ENCODE measurements around the gene AGPAT3.

The AGPAT3 gene

DNA sequence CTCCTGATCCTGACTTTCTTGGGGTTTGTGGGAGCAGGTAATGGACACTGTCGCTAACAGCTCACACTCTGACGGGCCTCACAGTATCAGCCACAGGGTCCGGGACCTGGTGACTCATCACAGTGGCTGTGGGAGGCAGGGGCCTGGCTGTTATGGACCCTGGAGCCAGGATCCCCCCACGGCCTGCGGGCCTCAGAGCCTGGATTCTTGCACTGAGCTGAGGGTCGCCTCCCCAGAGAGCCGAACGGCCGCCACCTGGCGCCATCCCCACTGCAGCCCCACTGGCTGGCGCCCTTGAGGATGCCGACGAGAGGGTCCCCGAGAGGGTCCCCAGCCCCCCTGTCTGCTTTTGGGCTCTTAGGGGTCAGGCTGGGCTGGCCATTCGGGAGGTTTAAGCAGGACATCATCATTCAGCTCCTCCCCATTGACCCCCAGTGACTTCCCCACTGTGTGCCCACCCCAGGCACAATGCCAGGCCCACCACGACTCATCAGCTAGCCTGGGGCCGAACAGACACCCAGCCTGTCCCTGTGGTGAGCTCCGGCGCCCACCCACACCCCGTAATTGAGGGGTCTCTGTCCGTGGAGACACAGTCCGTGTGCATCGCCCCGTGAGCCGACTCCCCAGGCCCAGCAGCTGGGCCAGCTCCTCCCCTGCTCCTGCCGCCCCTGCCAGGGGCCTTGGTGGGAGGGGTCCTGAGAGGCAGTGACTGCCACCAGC lies 116.3 kb downstream of the AGPAT3 start:
- peak in 1 of 10 donors; percentile 69 for DNase-seq
- intact Hi-C loops (cut with DNase I) = no loop called here

DNA sequence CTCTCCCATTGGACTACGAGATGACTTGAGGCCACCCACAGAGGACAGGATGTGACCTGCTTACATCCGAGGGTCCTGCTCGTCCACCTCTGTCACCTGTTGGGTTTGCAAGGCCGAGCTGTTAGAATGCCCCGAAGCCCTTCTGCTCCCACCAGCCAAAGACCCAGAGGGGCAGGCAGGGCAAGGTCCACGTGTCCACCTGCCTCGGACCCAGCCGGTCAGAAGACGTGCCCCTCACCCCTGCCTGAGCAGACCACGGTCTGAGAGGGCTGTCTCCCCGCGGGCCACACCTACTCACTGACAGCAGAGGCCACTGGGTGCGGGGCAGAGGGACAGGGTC lies 116.8 kb downstream of the AGPAT3 start:
- DNase-seq = peak in 1 of 10 donors; percentile 58
- intact Hi-C loops (cut with DNase I) = no loop called here

DNA sequence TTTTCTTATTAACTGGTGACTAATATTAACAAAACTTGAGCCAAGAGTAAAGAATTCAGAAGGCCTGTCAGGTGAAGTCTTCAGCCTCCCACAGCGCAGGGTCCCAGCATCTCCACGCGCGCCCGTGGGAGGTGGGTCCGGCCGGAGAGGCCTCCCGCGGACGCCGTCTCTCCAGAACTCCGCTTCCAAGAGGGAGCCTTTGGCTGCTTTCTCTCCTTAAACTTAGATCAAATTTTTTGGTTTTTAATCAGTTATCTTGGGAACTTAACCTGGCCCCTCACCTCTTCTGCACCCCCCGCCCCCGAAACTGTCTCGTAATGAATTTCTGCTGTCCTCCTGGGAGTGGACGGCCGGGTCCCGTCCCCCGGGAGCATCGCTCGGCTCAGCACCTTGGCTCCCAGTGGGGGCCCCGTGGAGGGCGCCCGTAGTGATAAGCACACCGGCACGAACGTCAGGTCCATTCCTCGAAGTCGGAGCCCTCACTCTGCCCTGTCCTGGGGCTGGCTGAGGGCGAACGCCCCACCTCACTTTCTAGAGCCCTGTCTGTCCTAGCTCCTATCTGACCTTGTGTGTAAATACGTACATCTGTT lies 117.6 kb downstream of the AGPAT3 start:
- DNase-seq = peak in 1 of 10 donors; percentile 31
- intact Hi-C loops (cut with DNase I) = no loop called here

DNA sequence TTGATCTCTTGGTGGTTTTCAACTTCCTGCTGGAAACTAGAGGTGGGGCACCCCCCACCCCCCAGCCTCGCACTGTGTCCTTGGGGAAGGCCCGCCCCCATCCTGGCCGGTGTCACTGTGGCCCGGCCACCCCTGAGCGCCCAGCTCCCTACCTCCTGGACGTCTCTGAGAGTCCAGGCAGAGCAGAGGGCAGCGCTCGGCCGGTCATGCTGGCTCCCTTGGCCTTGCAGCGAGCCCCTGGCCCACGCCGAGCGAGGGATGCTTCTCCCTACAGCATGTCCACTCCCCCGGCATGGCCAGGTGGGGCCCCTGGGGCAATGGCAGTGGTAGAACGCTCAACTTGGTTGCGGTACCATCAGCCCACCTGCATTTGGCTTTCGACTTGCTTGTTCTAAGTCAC lies 118.4 kb downstream of the AGPAT3 start:
- intact Hi-C loops (cut with DNase I) = no loop called here
- DNase-seq = peak in 1 of 10 donors; percentile 70

DNA sequence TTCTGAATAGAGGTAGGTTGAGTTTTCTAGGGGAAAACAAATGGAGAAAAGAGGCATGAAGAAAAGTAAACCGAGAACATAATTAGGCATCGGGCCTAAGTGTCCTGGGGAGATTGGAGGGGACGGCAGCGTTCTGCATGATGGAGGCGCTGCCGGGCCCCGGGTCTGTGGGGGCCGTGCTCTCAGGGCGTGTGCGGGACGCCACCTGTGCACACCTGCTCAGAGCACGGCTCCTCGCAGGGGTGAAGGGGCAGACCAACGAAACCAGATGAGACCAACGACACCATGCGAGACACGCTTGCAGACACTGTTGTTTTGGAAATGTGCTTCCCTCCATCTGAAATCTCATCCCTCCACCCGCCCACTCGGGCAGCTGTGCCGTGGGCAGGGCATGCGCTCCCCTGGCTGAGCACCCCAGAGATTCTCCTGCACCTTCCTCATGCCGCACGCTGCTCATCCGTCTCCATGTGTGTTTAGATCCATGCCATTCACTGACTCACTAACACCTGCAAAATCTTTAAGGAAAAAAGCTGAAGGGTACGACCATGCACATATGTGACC lies 118.9 kb downstream of the AGPAT3 start:
- intact Hi-C loops (cut with DNase I) = no loop called here
- DNase-seq = peak in 8 of 10 donors; percentile 43 to 94 (median 62)

DNA sequence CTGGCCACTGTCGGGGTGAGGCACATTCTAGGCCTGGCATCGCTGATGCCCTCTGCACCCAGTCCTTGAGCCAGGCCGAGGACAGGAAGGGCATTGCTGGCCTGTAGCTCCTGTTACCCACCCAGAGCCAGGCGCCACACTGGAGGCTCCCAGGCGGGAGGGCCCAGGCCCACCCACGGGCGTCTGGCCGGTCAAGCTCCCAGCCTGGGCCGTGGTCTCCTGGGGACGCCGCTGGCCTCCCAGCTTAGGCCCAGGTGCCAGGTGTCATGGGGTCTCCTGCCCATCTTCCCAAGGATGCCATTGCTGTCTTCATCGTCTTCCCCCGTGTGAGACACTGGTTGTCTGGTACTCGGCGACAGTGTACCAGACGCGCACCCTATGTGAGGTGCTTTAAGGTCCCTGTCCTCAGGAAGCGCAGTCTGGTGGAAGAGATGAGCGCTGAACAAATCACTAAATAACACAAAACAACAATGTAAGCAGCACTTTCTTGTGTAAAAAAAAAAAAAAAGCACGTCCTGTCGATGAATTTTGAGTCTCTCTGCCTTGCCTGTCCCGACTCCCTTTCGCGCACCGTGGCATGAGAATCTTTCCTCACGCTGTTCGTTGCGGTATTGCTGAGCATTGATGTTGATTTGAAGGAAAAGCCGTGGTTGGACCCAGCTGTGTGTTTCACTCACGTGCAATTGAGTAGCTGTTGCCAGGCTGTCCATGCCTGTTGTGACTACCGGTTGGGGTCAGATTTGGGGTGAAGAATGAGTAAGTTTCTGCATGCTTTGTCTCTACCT lies 120.1 kb downstream of the AGPAT3 start:
- peak in 1 of 10 donors; percentile 71 for DNase-seq
- intact Hi-C loops (cut with DNase I) = no loop called here

DNA sequence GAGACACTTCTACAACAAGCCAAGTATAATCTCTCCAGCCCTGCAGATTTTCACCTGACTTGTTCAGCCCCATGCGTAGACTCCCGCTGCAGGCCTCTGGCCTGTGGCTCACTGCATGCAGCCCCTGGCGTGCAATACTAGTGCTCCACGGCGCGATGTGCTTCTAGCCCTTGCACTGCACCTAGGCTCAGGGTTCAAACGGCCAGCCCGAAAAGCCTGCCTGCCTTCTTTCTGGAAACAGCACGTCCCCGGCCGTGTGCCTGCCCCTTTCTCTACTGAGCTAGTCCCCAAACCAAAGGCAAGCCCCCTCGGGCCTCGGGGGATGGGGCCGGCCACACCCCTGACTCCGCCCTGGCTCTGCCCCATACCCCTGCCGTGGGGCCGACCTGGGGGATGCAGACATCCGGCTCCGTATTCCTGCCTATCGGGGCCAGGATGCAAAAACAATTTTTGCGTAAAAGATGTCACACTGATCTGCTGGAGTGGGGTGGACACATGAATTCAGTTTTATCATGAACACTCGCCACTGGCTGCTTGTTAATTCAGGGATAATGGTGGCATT lies 120.7 kb downstream of the AGPAT3 start:
- intact Hi-C loops (cut with DNase I) = no loop called here

DNA sequence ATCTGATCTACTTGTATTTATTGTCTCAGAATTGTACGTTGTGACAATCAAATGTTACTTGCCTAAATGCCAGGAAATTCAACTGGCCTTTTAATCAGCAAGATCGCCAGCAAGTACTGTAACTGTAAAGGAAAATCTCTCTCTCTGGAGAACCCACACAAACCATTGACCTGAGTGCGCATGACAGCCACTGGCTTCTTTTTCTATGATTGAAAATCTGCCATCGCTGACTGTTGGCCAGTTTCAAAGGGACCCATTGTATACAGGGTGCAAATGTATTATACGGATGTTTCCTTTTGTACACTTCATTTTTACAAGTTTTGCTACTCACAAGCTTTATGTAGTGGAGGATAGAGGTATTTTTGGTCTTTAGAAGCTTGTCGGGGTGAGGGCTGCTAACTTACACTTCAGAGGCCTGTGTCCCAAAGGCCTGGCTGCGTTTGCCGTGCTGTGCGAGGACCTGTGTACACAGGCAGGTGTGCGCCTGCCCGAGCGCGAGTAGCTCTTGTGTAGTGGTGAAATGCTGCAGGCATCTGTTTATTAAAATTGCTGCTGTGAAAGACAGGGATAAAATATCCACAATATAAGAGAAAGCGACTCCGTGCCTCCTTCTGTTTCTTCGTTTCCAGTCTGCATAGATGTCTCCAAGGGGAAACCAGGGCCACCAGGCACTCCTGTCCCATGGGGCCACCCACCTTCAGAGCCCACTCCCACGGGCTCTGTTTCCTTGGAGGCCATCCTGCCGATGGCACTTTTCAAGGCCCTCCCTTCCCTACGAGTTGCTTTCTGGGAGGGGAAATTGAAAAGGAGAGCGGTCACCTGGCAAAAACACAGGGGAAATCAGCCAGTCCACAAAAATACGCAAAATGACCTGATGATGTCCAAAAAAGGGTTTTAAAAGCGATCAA lies 121.8 kb downstream of the AGPAT3 start:
- intact Hi-C loops (cut with DNase I) = no loop called here
- DNase-seq = peak in 3 of 10 donors; percentile 41 to 63 (median 62)

More for the DNA sequence above, 120.7 kb downstream of the AGPAT3 start:
- peak in 2 of 10 donors; percentile 50 to 58 for DNase-seq

DNA sequence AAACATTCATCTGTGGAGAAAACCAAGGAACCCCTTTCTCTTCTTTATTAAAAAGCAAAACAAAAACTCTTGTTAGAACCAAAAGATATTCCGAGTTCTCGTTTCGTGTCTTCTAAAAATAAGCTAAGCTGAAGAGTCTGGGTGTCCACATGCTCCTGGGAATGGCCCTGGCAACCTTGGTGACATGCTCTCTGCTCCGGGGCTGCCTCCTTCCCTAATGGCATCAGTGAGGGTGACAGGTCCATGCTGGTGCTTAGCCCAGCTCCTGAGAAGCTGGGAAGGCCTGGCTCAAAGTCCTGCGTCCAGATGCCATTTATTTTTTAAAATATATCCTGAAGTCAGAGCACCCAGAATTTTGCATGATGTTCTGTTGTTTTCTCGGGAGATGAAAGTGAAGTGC lies 122.5 kb downstream of the AGPAT3 start:
- DNase-seq = peak in 2 of 10 donors; percentile 57 to 71
- intact Hi-C loops (cut with DNase I) = no loop called here

DNA sequence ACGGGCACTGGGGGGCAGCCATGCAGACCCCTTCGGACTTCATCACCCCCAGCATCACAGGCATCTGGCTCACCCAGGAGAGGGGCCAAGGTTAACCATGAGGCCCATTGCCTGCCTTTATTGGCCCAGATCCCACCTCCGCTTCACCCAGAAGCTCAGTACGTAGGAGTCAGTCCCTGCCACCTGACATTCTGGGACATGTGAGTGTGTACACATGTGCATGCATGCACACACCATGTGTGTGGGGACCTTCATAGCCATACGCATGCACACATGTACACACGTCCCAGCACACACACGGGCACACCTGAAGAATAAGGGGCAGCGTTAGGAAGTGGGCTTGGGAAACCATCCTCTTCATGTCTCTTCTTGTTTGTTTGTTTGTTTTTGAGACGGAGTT lies 123.0 kb downstream of the AGPAT3 start:
- intact Hi-C loops (cut with DNase I) = no loop called here
- peak in 2 of 10 donors; percentile 40 to 57 for DNase-seq

DNA sequence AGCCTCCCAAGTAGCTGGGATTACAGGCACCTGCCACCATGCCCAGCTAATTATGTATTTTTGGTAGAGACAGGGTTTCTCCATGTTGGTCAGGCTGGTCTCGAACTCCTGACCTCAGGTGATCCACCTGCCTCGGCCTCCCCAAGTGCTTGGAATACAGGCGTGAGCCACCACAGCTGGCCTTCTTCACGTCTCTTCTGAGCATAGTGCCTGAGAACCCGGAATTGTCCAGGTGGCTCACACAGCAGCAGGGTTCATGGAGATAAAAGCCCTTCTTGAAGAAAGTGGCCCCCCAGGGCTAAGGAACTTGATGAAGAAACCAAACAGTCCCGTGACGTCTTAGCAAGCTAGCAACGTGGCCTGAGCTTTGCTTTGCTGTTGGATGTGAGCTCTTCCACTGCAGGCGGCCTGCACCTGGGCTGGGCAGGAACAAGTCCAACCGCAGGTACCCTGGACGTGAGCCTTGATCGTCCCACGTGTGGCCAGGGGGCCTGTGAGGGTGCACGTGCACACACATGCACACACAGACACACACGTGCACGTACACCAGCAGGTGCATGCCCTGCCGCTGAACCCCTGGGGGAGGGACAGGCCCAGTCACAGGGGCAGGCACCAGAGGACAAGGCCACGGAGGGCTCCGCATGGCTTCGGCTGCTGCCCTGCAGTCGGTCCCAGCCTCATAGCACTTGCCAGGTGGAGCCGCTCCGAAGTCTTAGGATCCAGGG lies 123.6 kb downstream of the AGPAT3 start:
- intact Hi-C loops (cut with DNase I) = no loop called here
- DNase-seq = peak in 2 of 10 donors; percentile 62 to 70

DNA sequence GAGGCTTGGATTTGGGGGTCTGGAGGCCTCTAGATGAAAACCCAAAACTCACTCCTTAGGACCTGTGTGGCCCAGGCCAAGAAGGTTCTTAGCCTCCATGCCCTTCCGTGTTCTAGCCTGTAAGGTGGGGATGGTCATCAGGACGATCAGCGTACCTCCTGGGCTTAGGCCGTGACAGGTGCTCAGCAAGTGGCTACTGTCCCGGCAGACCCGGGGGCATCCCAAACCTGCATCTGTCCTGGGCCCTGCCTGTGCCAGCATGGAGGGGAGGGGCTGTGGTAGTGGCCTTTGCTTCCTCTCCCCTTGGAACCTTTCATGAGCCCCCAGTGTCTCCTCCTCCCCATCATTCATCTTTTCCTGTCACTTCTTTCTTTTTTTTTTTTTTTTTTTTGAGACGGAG lies 124.4 kb downstream of the AGPAT3 start:
- intact Hi-C loops (cut with DNase I) = no loop called here
- peak in 2 of 10 donors; percentile 18 to 72 for DNase-seq

DNA sequence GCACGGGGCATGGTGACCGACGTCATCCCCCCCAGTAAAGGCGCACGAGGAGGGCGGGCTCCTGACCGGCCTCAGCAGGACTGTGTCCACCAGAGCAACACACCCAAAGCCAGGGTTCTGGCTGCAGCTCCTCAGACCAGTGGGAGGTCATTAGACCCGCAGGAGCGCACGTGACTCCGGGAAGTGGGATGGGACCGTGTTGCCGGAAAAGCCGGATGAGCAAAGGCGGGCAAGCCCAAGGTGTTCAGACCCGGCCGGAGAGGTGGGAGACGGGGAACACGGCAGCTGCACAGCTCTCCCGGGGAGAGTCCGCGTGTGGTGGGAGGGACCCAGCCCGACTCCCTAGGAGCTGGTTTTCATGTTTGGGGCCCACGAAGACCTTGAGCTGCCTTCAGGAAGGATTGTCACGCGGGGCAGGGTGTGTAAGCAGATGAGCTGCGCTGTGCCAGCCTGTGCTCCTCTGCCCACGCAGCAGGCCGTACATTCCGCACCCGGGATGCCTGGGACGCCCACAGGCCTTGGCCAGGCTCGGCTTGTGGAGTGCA lies 126.5 kb downstream of the AGPAT3 start:
- intact Hi-C loops (cut with DNase I) = no loop called here
- peak in 2 of 10 donors; percentile 62 to 81 for DNase-seq

DNA sequence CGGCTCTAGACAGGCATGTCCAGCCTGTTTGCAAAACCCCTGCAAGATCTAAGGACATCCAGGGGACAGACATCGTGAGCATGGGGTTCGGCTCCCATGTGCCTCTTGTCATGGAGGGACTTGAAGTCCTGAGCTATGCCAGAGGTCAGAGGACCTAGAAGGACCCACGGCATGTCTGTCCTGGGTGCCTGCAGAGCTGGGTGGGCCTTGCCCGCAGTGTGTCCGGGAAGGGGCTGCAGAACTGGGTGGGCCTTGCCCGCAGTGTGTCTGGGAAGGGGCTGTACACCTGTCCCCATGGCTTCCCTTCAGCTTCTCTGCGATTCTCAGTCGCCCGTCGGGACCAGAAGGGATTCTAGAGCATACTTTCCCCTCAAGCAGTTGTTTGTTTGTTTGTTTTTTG lies 127.1 kb downstream of the AGPAT3 start:
- intact Hi-C loops (cut with DNase I) = no loop called here

DNA sequence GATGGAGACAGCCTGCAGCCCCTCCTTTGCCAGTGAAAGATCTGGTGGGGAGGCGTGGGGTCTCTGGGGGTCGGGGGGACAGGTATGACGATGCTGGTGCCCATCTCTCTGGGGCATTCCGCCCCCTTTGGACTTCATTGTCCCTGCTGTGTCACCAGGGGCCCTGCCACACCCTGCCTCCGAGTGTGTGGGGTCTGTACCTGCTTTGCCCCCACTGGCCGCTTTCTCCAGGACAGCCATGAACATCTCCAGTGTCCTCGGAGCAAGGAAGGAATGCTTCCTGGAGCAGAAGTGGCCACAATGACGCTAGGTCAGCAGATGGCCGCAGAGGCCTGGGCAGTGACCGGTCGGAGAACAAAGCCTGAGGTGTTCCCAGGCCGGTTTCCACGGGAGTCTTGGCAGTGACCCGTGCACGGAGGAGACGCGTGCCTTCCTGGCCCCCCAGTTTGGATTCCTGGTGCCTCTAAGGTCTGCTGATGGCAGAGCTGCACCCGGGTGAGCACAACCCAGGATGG lies 128.5 kb downstream of the AGPAT3 start:
- intact Hi-C loops (cut with DNase I) = no loop called here

More for the DNA sequence above, 127.1 kb downstream of the AGPAT3 start:
- DNase-seq = peak in 2 of 10 donors; percentile 42 to 57

DNA sequence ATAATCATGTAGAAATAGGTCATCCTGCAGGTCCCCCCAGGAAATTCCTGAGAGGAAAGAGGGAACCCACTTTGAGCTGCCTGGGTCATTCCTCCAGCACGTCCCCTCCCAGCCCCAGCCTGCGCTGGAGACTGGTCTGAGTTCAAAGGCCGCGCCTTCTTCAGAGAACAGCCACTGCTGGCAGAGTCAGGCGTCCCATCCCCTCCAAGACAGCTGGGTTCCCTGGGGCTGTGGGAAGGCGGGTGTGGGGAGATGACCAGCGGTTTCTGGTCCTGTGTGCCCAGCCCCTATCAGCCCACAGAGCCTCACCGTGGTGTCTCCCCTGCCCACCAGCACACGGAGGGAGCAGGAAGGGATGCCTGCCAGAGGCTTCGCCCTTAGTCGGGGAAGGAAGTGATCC lies 129.1 kb downstream of the AGPAT3 start:
- intact Hi-C loops (cut with DNase I) = no loop called here
- DNase-seq = peak in 2 of 10 donors; percentile 69 to 77

More for the DNA sequence above, 128.5 kb downstream of the AGPAT3 start:
- peak in 2 of 10 donors; percentile 38 to 76 for DNase-seq

DNA sequence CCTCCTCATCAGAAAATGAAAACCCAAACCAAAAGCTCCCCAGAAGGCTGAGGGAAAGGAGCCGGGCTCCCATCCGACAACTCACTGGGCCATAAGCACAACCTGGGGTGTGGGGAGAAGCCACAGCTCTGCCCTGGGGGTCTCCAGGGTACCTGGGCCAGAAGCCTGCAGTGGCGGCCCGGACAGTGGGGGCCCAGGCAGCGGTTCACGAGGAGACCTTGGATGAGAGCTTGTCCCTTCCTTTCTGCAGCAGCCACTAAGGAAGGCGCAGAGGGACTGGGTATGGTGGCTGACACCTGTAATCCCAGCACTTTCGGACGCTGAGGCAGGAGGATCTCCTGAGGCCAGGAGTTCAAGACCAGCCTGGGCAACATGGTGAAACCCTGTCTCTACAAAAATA lies 129.6 kb downstream of the AGPAT3 start:
- intact Hi-C loops (cut with DNase I) = no loop called here
- DNase-seq = peak in 2 of 10 donors; percentile 65 to 66

DNA sequence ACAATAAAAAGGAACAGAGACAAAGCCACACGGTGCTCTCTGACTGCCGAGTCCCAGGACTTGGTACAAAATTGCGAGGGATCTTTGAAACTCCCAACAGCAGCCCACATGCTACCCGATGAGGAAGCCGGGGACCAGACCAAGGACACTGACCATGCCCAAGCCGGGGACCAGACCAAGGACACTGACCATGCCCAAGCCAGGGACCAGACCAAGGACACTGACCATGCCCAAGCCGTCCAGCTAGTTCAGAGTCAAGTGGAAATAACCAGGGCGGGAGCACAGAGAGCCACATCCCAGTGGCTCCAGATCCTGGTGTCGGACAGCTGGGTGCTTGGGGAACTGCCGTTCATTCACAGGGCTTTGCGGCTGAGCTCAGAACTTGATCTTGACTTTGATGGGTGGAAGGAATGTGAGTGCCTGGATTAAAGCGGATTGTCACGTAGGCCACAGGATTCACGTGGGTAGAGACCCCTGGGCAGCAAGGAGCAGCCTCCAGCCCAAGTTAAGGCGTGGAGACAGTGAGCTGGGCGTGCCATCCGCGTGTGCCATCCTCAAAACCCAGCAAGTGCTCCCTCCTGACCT lies 130.6 kb downstream of the AGPAT3 start:
- intact Hi-C loops (cut with DNase I) = no loop called here
- peak in 2 of 10 donors; percentile 66 to 69 for DNase-seq
